NCI-H748 (cell line): ENCODE data around the gene ZCCHC7.
"Not testable (repeated sequence)": the region's sequence is repeated elsewhere in the genome, so short reads cannot be mapped to it uniquely, and the experiment has no call there.

Experiments used
- DNase-seq: peaks from one replicate; lab custom pipeline; 2025; ENCODE audit not compliant: unreplicated experiment; lab: John Stamatoyannopoulos, UW

ZCCHC7 gene

DNA sequence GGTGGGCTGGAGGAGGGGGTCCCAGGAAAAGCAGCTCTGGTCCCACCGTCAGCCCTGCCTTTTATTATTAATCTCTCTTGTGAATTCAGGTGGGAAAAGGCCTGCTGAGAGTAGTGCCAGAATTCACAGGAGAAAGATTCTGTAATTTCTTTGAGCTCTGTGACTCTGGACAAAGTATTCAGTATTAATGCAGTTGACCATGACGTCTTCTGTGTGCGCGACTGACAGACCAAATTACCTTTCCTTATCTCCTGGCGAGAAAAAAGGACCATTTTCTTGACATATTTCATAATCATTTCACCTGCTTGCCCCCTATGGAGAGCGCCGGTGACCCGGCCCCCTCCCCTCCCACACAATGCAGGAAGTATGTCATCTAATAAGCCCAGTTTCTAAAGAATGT, 275.3 kb downstream of the ZCCHC7 start:
- no peak for DNase-seq

DNA sequence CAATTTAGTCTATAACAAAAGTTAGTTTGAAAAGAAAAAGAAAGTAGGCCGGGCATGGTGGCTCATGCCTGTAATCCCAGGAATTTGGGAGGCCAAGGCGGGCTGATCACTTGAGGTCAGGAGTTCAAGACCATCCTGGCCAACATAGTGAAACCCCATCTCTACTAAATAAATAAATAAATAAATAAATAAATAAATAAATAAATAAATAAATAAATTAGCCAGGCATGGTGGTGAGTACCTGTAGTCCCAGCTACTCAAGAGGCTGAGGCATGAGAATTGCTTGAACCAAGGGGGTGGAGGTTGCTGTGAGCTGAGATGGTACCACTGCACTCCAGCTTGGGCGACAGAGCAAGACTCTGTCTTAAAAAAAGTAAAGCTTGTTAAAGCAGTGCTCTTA, 277.6 kb downstream of the ZCCHC7 start:
- DNase-seq: not testable (repeated sequence)

DNA sequence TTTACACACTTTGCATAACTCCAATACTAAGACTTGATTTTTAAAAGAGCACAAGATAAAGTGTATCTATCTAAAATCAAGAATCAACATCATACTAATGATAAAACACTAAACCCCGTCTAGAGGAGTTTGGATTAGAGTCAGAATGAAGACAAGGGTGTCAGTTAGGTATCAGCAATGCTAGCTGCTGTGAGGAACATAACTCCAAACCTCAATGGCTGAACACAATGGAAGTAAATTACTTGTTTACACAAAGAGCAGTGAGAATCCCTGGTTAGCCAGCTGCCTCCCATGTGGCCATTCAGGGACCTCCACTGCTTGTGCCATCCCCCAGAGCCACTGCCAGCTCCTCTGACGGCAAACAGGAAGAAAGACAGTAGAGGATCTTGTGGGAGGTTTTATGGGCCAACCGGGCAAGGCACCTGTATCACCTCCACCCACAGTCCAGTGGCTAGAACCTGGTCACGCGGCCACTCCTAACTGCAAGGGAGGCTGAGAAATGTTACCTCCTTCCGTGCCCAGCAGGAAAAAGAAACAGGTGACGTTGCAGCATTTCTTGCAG, 278.2 kb downstream of the ZCCHC7 start:
- peak; percentile 56 for DNase-seq

DNA sequence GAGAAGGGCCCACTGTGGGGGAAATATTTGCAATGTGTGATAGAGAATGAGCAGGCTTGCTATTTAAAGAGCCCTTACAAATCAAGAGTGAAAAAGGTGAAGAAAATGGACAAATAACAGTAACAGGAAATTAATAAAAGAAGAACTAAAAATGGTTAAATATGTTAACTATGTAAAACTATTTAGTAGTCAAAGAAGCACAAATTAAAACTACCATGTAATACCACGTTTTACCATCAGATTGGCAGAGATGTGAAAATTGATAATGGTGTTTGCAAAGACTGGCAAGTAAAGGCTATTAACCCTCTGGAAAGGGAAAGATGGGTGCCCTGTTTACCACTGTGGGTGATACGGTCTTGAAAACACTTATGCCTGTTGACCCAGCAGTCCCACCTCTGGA, 279.0 kb downstream of the ZCCHC7 start:
- DNase-seq: no peak

DNA sequence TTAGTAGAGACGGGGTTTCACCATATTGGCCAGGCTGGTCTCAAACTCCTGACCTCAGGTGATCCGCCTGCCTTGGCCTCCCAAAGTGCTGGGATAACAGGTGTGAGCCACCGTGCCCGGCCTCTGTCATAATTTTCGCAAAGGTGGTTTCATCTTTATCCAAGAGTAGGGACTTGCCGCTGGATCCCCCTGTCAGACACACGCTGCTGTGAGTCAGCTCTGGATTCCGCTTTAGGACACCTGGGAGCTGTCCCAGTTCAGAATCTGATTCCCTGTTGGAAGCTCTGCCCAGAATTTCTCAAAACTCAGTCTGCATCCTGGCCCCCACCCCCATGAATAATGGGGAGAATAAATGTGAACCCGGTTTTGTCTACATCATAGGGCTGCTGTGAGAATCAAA, 284.2 kb downstream of the ZCCHC7 start:
- DNase-seq: no peak

DNA sequence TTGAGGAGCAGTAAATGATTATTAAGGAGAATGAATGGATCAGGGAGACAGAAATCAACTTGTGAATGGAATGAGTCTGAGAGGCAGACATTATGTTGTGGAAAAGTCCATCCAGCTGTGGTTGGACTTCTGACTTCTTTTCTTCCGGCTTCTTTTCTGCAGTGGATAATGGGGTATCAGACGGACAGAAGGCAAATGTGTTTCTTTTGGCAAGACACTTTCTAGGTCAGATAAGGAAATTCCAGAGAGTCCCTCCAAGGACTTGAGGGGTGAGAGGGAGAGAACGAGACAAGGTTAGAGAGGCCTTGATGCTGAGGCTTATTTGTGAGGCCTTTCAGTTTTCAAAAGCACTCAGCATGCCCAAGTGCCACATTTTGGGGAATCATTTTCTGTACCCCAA, 285.0 kb downstream of the ZCCHC7 start:
- DNase-seq: no peak

DNA sequence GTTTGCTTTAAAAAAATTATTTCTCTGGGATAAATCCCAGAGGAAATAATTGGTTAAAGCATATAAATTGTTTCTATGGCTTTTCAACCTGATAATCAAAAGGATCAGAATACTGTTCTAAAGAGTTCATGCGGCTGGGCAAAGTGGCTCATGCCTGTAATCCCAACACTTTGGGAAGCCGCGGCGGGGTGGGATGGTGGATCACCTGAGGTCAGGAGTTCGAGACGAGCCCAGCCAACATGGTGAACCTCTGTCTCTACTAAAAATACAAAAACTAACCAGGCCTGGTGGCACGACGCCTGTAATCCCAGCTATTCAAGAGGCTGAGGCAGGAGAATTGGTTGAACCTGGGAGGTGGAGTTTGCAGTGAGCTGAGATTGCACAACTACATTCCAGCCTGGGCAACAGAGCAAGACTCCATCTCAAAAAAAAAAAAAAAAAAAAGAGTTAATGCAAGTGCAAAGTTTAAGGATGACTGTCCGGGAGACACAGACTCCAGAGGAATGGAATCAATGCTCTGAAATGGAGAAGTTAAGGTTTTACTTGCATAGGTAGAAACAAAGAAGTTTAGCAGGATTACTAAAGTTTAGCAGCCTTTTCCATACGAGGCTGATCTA, 285.5 kb downstream of the ZCCHC7 start:
- DNase-seq: no peak

DNA sequence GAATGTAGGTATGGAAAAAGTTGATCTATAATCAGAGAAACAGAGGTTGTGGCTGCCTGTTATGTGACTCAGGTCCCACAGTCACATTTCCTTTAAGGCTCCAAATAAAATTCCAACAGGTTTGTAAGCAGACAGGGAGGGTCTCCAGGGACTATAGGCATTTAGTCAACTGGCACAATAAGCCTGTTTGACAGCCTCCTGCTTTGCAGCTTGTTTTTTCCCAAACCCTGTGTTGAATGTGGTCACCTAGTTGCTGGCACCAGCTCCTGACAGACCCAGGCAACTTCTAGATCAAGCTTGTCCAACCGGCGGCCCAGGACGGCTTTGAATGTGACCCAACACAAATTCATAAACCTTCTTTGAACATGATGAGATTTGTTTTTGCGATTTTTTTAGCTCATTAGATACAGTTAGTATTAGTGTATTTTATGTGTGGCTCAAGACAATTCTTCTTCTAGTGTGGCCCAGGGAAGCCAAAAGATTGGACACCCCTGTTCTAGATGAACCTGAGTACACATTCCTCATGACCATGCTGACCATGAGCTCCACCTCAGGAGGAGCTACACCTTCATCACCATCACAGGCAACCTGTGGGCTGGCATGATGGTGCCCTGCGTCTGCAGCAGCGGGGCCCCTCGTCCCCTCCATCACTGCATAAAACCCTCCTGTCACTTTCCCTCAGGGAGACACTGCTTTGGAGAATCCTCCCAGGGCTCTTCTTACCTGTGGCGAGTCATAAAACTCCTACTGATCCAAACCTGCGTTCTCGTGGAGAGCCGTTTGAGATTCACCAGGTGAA, 286.4 kb downstream of the ZCCHC7 start:
- DNase-seq: no peak

DNA sequence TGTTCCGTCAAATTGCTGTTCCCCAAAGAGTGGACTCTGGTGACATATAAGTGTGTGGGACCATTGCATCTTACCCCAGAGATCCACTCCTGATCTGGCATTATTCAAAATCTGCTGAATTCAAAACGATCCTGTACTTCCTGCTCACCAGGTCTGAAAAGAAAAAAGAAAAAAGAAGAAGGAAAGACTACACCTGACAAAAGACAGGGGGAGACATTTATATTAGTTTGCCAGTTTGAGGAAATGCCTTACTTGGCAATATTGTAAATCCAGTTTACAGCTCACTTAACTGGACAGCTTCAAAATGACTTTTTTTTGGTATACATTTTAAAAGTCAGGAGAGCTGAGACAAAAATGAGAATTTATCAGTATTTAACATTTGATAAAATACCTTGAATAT, 287.1 kb downstream of the ZCCHC7 start:
- no peak for DNase-seq
